Measurements from ENCODE around the gene STMN3. TPM values are rescaled to one million over a fixed set of nuclear protein-coding genes. Genes with fewer than 3 reads are reported as not detected.
A peak's percentile ranks its signal among the peaks of the same experiment; 100 is the strongest.
"Not testable (repeated sequence)": the region's sequence is repeated elsewhere in the genome, so short reads cannot be mapped to it uniquely, and the experiment has no call there.

Gene STMN3
- total RNA-seq, 2 donors from 2014 or later: 21.2 to 24.5 TPM

DNA sequence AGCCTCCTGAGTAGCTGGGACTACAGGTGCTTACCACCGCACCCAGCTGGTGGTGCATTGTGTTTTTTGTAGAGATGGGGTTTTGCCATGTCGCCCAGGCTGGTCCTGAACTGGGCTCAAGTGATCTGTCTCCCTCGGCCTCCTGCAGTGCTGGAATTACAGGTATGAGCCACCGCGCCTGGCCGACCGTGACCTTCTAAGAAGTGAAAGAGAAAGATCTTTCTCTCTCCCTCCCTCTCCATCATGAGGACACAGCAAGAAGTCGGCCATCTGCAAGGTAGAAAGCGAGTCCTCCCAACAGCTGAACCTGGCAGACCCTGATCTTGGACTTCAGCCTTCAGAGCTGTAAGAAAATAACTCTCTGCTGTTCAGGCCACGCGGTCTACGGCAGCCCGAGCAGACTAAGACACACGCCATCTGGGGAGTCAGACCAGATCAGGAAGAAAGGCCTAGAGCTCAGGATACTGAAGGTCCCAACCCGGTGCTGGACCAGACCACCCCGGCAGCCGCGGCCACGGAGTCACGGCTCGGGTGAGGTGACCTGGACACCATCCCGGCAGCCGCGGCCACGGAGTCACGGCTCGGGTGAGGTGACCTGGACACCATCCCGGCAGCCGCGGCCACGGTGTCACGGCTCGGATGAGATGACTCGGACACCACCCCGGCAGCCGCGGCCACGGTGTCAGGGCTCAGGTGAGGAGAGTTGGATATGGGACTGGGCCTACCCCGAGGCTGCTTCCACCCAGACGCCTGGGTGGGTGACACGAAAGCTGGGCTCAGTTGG, 35.9 kb downstream of the STMN3 start:
- H3K9me3 ChIP-seq: no peaks in the 10 kb centered on the region
- H3K4me3 ChIP-seq: no peak overlapping the region
- no peaks in the 10 kb centered on the region for H3K4me1 ChIP-seq (replicated peaks)
- H3K27ac ChIP-seq: no peak overlapping the region
- intact Hi-C loops (cut with DNase I): no loop called here
- no peak for DNase-seq (ENCODE audit: low spot score)
- TF ChIP-seq, protein P1, sequence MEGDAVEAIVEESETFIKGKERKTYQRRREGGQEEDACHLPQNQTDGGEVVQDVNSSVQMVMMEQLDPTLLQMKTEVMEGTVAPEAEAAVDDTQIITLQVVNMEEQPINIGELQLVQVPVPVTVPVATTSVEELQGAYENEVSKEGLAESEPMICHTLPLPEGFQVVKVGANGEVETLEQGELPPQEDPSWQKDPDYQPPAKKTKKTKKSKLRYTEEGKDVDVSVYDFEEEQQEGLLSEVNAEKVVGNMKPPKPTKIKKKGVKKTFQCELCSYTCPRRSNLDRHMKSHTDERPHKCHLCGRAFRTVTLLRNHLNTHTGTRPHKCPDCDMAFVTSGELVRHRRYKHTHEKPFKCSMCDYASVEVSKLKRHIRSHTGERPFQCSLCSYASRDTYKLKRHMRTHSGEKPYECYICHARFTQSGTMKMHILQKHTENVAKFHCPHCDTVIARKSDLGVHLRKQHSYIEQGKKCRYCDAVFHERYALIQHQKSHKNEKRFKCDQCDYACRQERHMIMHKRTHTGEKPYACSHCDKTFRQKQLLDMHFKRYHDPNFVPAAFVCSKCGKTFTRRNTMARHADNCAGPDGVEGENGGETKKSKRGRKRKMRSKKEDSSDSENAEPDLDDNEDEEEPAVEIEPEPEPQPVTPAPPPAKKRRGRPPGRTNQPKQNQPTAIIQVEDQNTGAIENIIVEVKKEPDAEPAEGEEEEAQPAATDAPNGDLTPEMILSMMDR (IDR thresholded peaks at IDR 0.05): no peak
- no peak for TF ChIP-seq POLR2AphosphoS5 (IDR thresholded peaks at IDR 0.05)
- TF ChIP-seq POLR2A (IDR thresholded peaks at IDR 0.05): no peak
- H3K27me3 ChIP-seq (replicated peaks; ENCODE audit: insufficient read depth): no peaks in the 10 kb centered on the region
- 89% methylated on average over 38 of the region's 41 CpGs for WGBS
- H3K36me3 ChIP-seq: peaks cover 0 to 13% of the 10 kb centered on the region in 2 donors

DNA sequence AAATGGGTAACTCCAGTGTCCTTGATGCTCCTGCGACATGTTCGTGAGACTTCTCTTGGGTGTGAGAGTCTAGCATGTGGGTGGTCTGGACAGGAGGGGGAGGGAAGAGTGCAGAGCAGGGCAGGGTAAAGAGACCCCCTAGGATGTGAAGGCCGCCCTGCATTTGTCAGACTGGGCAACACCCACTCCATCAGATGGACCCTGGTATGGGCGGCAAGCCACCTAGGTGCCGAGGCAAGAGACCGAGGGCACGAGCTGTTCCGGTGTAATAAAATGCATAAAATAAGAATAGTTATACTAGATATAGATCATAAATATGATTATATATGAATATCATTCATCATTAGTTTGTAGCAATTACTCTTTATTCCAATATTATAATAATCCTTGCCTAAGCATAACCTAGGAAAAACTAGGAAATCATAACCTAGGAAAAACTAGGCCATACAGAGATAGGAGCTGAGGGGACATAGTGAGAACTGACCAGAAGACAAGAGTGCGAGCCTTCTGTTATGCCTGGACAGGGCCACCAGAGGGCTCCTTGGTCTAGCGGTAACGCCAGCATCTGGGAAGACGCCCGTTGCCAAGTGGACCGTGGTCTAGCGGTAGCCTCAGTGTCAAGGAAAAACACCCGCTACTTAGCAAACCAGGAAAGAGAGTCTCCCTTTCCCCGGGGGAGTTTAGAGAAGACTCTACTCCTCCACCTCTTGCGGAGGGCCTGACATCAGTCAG, 39.2 kb downstream of the STMN3 start:
- H3K27ac ChIP-seq; H3K4me3 ChIP-seq; DNase-seq (ENCODE audit: low spot score); H3K27me3 ChIP-seq (replicated peaks; ENCODE audit: insufficient read depth); intact Hi-C loops (cut with DNase I); H3K4me1 ChIP-seq (replicated peaks); H3K9me3 ChIP-seq: not testable (repeated sequence)
- TF ChIP-seq, protein P1 (IDR thresholded peaks at IDR 0.05): peak in 1 of 4 experiments; percentile 21
- 86% methylated on average over 18 of the region's 18 CpGs for WGBS
- peaks cover 0 to 13% of the 10 kb centered on the region in 2 donors for H3K36me3 ChIP-seq

DNA sequence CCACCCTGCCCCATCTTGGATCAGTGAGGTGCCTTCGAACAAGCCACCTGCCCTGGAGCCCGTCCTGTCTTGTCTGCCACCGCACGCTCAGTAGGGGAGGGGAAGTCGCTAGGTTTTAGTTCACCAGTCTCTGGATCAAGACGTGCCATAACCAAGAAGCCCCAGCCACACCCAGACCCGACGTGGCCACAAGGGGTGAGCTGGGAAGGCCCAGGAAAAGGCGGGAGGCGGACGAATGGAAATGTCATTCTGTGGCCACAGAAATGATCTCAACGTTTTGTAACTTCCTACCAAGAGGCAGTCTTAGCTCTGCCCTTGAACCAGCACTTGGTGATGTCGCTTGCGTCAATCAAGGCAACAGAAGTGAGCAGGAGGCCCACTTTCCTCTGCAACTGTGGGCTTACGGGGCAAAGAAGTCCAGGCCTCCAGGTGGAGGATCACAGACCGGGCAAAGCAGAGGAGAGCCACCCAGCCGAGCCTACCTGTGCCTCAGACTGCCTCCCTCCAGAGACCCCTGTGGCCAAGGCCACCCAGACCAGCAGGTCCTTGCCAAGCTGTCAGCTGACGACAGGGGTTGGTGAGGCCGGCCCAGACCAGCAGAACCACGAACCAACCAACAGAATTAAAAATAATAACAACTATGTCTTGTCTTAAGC, 40.8 kb downstream of the STMN3 start:
- intact Hi-C loops (cut with DNase I): no loop called here
- H3K36me3 ChIP-seq: peaks cover 0 to 5% of the 10 kb centered on the region in 2 donors
- no peak overlapping the region for H3K27ac ChIP-seq
- DNase-seq (ENCODE audit: low spot score): no peak
- 79% methylated on average over 20 of the region's 20 CpGs for WGBS
- no peaks in the 10 kb centered on the region for H3K9me3 ChIP-seq
- no peak overlapping the region for H3K4me3 ChIP-seq
- TF ChIP-seq POLR2A (IDR thresholded peaks at IDR 0.05) (no peak), POLR2AphosphoS5 (IDR thresholded peaks at IDR 0.05) (no peak)
- TF ChIP-seq, protein P1 (IDR thresholded peaks at IDR 0.05): no peak
- H3K27me3 ChIP-seq (replicated peaks; ENCODE audit: insufficient read depth): no peaks in the 10 kb centered on the region
- H3K4me1 ChIP-seq (replicated peaks): no peaks in the 10 kb centered on the region

DNA sequence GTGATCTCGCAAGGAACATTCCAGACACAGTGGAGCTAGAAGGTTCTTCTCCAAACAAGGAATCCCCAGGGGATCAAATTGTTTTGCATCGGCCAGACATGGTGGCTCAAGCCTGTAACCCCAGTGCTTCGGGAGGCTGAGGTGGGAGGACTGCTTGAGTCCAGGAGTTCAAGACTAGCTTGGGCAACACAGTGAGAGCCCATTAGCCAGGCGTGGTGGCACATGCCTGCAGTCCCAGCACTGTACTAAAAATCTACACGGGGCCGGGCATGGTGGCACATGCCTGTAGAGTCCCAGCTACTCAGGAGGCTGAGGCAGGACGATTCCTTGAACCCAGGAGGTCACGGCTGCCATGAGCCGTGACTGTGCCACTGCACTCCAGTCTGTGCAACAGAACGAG, 41.6 kb downstream of the STMN3 start:
- DNase-seq (ENCODE audit: low spot score): no peak
- Histone ChIP-seq H3K4me3 (no peak overlapping the region), H3K27ac (no peak overlapping the region), H3K36me3 (no peaks in the 10 kb centered on the region), H3K9me3 (no peaks in the 10 kb centered on the region), H3K4me1 (replicated peaks) (no peaks in the 10 kb centered on the region), H3K27me3 (replicated peaks; ENCODE audit: insufficient read depth) (no peaks in the 10 kb centered on the region)
- intact Hi-C loops (cut with DNase I): no loop called here
- 91% methylated on average over 10 of the region's 10 CpGs for WGBS
- TF ChIP-seq POLR2AphosphoS5 (IDR thresholded peaks at IDR 0.05) (no peak), POLR2A (IDR thresholded peaks at IDR 0.05) (no peak)
- TF ChIP-seq, protein P1 (IDR thresholded peaks at IDR 0.05): no peak
